Measurements from ENCODE around the gene CHPF2.

DNA sequence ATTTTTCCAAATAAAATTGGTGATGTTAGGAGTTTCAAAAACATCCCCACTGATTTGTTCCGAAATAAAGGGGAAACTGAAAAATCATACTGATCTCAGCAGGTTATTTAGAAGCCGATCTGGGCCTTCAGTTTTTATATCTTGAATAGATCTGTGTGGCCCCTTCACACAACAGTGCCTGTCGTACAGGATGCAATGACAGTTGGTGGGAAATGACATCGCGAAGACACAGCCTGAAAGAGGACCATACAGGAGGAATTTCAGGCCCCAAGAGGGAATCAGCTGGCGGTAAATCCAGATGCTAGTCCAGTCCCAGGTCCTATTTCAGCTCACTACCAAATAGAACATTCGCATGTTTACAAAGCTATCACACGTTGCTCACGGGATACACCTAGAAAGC lies 25.0 kb upstream of the CHPF2 start:
- TF ChIP-seq EZH2phosphoT487 (IDR thresholded peaks at IDR 0.05; ENCODE audit: insufficient read depth, low read depth) (no peak), EZH2 (IDR thresholded peaks at IDR 0.05; ENCODE audit: insufficient read depth, poor library complexity, severe bottlenecking) (no peak)
